Astrocyte of the spinal cord (primary cell): ENCODE data around the gene IFT43.
A peak's percentile ranks its signal among the peaks of the same experiment; 100 is the strongest.

Source experiments
- DNase-seq: peaks from one replicate; pipeline ENCODE4 v3.0.0; 2011; ENCODE audit warnings: low read depth, low spot score
- H3K4me3 ChIP-seq: 2 replicates; pipeline ENCODE4 v1.5.1; 2011; ENCODE audit warnings: low read depth, mild to moderate bottlenecking, low read length, moderate library complexity
- CTCF ChIP-seq: IDR thresholded peaks from 2 replicates; pipeline ENCODE4 v1.5.1; 2012; ENCODE audit warnings: low read depth, mild to moderate bottlenecking, low read length, inconsistent platforms
- in situ Hi-C: cut with HindIII; loops from 2 replicates; pipeline ENCODE4 v1.10.0; 2017; ENCODE audit warnings: low sequenced_read_pairs

Gene IFT43

GRCh38 chr14:76088326-76088725 is 102.8 kb downstream of the IFT43 start:
- no peak for TF ChIP-seq CTCF
- no peak for DNase-seq
- in situ Hi-C loops, result no loop called here
- no peak overlapping the region for H3K4me3 ChIP-seq

DNA sequence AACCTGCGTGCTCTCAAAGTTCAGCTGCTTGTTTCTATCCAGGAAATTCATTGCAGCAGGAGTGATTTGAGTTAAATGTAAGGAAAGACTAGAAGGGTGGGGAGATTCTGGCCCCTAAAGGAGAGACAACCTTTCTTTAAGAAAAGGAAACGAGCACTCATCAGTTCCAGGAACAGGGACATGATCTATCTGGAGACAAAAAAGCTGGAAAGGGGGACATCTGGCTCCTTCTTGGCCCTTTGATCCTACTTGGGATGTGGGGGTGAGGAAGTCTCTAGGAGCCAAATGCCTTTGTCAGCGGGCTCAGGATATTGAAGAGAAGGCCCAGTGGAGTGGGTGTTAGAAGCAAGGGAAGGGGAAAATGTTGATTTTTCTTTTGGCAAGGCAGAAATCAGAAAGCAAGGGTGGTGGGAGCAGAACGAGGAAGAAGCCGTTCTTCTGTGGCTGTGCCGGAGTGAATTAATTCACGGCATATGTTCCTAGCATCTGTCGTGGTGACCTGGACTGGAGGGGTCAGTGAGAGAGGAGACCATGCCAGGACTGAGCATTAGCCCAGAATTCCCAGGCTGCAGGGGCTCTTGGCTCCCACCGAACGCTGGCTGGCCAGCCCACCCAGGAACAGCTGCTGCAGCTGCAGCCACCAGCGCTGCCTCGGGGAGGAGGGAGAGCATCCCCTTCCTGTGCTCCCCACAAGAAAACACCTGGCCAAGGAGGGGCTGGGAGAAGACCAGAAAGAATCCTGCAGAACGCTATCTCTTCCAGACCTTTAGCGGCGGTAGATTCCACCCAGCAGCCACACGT is 103.4 kb downstream of the IFT43 start:
- in situ Hi-C loops, result no loop called here
- no peak overlapping the region for H3K4me3 ChIP-seq
- no peak for TF ChIP-seq CTCF
- no peak for DNase-seq

- no peak for TF ChIP-seq CTCF
- no peak for DNase-seq
- no peak overlapping the region for H3K4me3 ChIP-seq
- in situ Hi-C loops, result no loop called here
These were observed 104.0 kb downstream of the IFT43 start for GRCh38 chr14:76089575-76089974.

DNA sequence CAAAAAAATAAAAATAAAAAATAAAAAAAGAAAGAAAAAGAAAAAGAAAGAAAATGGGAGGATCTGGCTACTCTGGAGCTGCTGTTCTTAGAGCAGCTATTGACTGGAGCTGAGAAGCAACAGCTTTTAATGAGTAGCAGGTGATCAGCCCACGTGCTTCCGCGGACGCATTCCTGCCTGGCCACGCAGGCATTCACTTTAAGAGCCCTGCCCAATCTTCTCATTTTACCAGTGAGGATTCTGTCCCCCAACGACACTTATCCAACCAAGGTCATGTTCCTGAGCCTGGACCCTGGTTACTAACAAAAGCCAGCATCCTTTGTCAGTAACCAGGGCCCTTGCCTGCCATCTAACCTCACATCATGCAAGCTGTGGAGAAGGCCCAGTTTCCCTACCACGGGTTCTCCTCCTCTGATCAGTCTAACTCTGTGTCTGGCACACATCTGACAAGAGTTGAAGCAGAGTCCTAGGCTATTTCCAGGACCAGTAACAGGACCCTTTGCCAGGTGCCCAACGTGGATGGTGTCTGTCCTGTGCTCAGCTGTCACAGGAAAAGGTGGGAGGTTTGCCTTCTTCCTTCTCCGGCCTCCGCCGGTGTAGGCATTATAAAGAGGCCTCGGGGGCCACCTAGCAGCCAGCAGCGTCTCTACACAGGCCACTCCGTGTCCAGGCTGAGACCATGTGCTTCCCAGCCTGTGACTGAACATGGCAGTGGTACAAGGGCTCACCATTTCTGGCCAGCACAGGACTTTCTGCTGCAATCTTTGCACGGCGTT is 105.2 kb downstream of the IFT43 start:
- H3K4me3 ChIP-seq, result no peak overlapping the region
- in situ Hi-C loops, result no loop called here
- peak; percentile 23 for TF ChIP-seq CTCF
- no peak for DNase-seq

DNA sequence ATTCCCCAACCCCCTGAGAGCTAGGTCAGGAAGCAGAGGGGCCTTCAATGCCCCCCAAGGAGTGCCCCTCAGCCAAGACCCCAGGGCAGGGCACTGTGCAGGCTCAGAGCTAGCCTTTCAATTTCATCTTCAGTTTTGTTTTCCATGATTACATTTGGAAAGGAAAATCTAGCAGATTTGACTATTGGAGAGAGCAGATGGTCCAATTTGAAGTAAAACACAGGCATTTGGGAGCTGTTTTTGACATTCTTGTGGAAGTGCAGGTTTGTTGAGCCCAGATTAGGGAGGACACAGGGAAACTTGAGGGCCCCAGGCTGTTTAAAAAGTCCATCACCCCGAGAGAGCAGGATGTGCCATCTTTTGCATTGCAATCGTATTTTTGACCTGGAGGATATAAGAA is 107.5 kb downstream of the IFT43 start:
- no peak overlapping the region for H3K4me3 ChIP-seq
- in situ Hi-C loops, result no loop called here
- DNase-seq, result no peak
- TF ChIP-seq CTCF, result no peak

- no peak for DNase-seq
- TF ChIP-seq CTCF, result no peak
- in situ Hi-C loops, result no loop called here
- H3K4me3 ChIP-seq, result no peak overlapping the region
These were observed 110.7 kb downstream of the IFT43 start for GRCh38 chr14:76096257-76096656.
